ENCODE data around the gene NADSYN1.

- TF ChIP-seq NR1H2 (CRISPR knock-in tag; IDR thresholded peaks at IDR 0.05) = no peak
- TF ChIP-seq IRF1 (CRISPR knock-in tag; IDR thresholded peaks at IDR 0.05) = no peak
- no peak for TF ChIP-seq JAZF1 (CRISPR knock-in tag; IDR thresholded peaks at IDR 0.05)
- TF ChIP-seq CTCF (IDR thresholded peaks at IDR 0.05) = no peak
- TF ChIP-seq JUN (CRISPR knock-in tag; IDR thresholded peaks at IDR 0.05) = no peak
- TF ChIP-seq, protein P1, sequence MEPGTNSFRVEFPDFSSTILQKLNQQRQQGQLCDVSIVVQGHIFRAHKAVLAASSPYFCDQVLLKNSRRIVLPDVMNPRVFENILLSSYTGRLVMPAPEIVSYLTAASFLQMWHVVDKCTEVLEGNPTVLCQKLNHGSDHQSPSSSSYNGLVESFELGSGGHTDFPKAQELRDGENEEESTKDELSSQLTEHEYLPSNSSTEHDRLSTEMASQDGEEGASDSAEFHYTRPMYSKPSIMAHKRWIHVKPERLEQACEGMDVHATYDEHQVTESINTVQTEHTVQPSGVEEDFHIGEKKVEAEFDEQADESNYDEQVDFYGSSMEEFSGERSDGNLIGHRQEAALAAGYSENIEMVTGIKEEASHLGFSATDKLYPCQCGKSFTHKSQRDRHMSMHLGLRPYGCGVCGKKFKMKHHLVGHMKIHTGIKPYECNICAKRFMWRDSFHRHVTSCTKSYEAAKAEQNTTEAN (CRISPR knock-in tag; IDR thresholded peaks at IDR 0.05) = no peak
- TF ChIP-seq, protein P2, sequence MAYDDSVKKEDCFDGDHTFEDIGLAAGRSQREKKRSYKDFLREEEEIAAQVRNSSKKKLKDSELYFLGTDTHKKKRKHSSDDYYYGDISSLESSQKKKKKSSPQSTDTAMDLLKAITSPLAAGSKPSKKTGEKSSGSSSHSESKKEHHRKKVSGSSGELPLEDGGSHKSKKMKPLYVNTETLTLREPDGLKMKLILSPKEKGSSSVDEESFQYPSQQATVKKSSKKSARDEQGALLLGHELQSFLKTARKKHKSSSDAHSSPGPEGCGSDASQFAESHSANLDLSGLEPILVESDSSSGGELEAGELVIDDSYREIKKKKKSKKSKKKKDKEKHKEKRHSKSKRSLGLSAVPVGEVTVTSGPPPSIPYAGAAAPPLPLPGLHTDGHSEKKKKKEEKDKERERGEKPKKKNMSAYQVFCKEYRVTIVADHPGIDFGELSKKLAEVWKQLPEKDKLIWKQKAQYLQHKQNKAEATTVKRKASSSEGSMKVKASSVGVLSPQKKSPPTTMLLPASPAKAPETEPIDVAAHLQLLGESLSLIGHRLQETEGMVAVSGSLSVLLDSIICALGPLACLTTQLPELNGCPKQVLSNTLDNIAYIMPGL (CRISPR knock-in tag; IDR thresholded peaks at IDR 0.05) = no peak
Measured at GRCh38 chr11:71406681-71407080, 46.3 kb upstream of the NADSYN1 start.

Data from WTC11 (cell line).